Measurements from ENCODE around the gene DYRK3. TPM values are rescaled to one million over a fixed set of nuclear protein-coding genes. Genes with fewer than 3 reads are reported as not detected.

DYRK3 gene
- total and polyA plus RNA-seq, 2 of the 13 experiments (the other 11 are each of a cell fraction or from before 2014, with no cell fraction given), result 0.48 to 2.8 TPM

DNA sequence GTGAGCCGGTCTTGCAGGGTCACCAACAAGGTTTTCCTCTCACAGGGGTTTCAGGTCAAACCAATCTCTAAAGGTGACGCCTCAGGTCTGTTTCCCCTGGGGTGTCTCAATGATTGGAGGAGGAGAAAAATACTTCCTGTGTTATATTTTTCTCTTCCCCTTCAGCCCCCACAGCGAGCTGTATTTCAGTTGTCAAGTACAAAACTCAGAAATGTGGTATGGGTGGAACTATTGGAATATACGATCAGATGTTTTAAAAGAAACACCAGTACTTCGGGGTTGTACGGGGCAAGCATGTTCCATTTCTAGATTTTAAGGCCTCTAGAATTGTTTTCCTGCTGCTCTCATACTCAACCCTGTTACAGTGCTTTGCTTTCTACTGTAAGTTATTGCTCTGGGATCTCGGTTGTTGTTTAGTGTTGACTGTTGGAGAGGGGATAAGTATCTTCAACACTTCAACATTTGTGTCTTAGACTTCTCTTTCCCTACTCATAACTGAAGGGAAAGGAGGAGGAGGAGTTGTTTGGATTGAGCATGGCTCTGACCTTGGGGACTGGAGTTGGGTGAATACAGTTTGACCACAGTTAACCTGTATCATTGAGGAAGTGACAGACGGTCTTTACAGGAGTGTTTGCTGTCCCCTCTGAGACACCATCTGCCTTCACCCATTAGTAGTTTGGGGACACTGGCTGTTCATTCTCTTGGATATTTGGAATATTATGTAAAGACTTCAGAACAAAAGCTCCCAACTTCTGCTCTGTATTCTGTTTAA is 51.3 kb downstream of the DYRK3 start (continued):
- TF ChIP-seq, protein P1, sequence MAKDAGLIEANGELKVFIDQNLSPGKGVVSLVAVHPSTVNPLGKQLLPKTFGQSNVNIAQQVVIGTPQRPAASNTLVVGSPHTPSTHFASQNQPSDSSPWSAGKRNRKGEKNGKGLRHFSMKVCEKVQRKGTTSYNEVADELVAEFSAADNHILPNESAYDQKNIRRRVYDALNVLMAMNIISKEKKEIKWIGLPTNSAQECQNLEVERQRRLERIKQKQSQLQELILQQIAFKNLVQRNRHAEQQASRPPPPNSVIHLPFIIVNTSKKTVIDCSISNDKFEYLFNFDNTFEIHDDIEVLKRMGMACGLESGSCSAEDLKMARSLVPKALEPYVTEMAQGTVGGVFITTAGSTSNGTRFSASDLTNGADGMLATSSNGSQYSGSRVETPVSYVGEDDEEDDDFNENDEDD (CRISPR knock-in tag; IDR thresholded peaks at IDR 0.05; ENCODE audit: borderline replicate concordance), result no peak
- no peak for TF ChIP-seq ZKSCAN1 (IDR thresholded peaks at IDR 0.05; ENCODE audit: low read length)
- no peak for TF ChIP-seq NFYB (CRISPR knock-in tag; IDR thresholded peaks at IDR 0.05)
- no peak for TF ChIP-seq SP140L (CRISPR knock-in tag; IDR thresholded peaks at IDR 0.05; ENCODE audit: borderline replicate concordance)
- TF ChIP-seq FIP1L1 (IDR thresholded peaks at IDR 0.05; ENCODE audit: borderline replicate concordance, insufficient read depth, low read depth, low read length), result no peak
- TF ChIP-seq ZNF780A (CRISPR knock-in tag; IDR thresholded peaks at IDR 0.05), result no peak
- TF ChIP-seq U2AF1 (optimal IDR thresholded peaks at IDR 0.05; ENCODE audit: low read depth, low read length), result no peak
- no peak for TF ChIP-seq ZNF614 (CRISPR knock-in tag; IDR thresholded peaks at IDR 0.05; ENCODE audit: borderline replicate concordance)
- TF ChIP-seq, protein P2, sequence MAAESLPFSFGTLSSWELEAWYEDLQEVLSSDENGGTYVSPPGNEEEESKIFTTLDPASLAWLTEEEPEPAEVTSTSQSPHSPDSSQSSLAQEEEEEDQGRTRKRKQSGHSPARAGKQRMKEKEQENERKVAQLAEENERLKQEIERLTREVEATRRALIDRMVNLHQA (CRISPR knock-in tag; IDR thresholded peaks at IDR 0.05), result no peak
- TF ChIP-seq, protein P3, sequence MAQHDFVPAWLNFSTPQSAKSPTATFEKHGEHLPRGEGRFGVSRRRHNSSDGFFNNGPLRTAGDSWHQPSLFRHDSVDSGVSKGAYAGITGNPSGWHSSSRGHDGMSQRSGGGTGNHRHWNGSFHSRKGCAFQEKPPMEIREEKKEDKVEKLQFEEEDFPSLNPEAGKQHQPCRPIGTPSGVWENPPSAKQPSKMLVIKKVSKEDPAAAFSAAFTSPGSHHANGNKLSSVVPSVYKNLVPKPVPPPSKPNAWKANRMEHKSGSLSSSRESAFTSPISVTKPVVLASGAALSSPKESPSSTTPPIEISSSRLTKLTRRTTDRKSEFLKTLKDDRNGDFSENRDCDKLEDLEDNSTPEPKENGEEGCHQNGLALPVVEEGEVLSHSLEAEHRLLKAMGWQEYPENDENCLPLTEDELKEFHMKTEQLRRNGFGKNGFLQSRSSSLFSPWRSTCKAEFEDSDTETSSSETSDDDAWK (CRISPR knock-in tag; IDR thresholded peaks at IDR 0.05), result no peak
- no peak for TF ChIP-seq NR3C1 (CRISPR knock-in tag; IDR thresholded peaks at IDR 0.05)
- no peak for TF ChIP-seq GPN1 (CRISPR knock-in tag; IDR thresholded peaks at IDR 0.05; ENCODE audit: borderline replicate concordance)
- TF ChIP-seq PRPF4 (IDR thresholded peaks at IDR 0.05; ENCODE audit: low read depth, low read length, poor library complexity, severe bottlenecking), result no peak
- TF ChIP-seq ETV5 (CRISPR knock-in tag; IDR thresholded peaks at IDR 0.05; ENCODE audit: borderline replicate concordance), result no peak
- TF ChIP-seq, protein P4, sequence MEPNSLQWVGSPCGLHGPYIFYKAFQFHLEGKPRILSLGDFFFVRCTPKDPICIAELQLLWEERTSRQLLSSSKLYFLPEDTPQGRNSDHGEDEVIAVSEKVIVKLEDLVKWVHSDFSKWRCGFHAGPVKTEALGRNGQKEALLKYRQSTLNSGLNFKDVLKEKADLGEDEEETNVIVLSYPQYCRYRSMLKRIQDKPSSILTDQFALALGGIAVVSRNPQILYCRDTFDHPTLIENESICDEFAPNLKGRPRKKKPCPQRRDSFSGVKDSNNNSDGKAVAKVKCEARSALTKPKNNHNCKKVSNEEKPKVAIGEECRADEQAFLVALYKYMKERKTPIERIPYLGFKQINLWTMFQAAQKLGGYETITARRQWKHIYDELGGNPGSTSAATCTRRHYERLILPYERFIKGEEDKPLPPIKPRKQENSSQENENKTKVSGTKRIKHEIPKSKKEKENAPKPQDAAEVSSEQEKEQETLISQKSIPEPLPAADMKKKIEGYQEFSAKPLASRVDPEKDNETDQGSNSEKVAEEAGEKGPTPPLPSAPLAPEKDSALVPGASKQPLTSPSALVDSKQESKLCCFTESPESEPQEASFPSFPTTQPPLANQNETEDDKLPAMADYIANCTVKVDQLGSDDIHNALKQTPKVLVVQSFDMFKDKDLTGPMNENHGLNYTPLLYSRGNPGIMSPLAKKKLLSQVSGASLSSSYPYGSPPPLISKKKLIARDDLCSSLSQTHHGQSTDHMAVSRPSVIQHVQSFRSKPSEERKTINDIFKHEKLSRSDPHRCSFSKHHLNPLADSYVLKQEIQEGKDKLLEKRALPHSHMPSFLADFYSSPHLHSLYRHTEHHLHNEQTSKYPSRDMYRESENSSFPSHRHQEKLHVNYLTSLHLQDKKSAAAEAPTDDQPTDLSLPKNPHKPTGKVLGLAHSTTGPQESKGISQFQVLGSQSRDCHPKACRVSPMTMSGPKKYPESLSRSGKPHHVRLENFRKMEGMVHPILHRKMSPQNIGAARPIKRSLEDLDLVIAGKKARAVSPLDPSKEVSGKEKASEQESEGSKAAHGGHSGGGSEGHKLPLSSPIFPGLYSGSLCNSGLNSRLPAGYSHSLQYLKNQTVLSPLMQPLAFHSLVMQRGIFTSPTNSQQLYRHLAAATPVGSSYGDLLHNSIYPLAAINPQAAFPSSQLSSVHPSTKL (CRISPR knock-in tag; IDR thresholded peaks at IDR 0.05), result 0 out of 2 replicates have a peak, but pooled peaks have one; percentile 15
